Measurements from ENCODE around the gene KCTD5. TPM values are rescaled to one million over a fixed set of nuclear protein-coding genes. Genes with fewer than 3 reads are reported as not detected.

The KCTD5 gene
- total and polyA plus RNA-seq, 2 of the 8 experiments (the other 6 are each of a cell fraction or from before 2014, with no cell fraction given) = 26.6 to 31.8 TPM

GRCh38 chr16:2715966-2716885 lies 33.9 kb downstream of the KCTD5 start:
- H3K18ac ChIP-seq (ENCODE audit: extremely low read depth, low read length) = no peak overlapping the region
- no peak overlapping the region for H3K27ac ChIP-seq (ENCODE audit: low read depth, low read length)
- H2BK120ac ChIP-seq (replicated peaks; ENCODE audit: low read depth, low read length) = no peak overlapping the region
- no peak overlapping the region for H2AFZ ChIP-seq (ENCODE audit: low read length)
- no peak overlapping the region for H3K14ac ChIP-seq (ENCODE audit: insufficient read length)
- H3K4me2 ChIP-seq (ENCODE audit: insufficient read depth in 1 of 2, low read depth in 2 of 2, low read length in 2 of 2) = peak overlapping the region in 1 of 2 experiments; percentile 60; a peak in 2 of 4 replicates
- H3K56ac ChIP-seq (replicated peaks; ENCODE audit: insufficient read length, low read depth, low read length) = no peak overlapping the region
- no peaks in the 10 kb centered on the region; the same call in 1 of the 2 replicates for H3K23me2 ChIP-seq (ENCODE audit: low read depth, low read length)
- H2AK5ac ChIP-seq (ENCODE audit: low read depth, low read length) = no peak overlapping the region
- no peak overlapping the region for H2BK15ac ChIP-seq (ENCODE audit: low read length)
- no peak overlapping the region for H2BK12ac ChIP-seq (ENCODE audit: low read depth, low read length)
- no peak overlapping the region for H4K5ac ChIP-seq (ENCODE audit: insufficient read length, low read depth, low read length)
- no peak overlapping the region for H4K91ac ChIP-seq (replicated peaks; ENCODE audit: insufficient read length, low read length)
- ChIA-PET CTCF (ENCODE audit: partially characterized antibody) (interaction anchor here (0.6 to 1.1 kb wide), 2 partner anchors 68 to 459 kb away, joined by 3 read pairs; no protein-coding TSS in a partner anchor), POLR2A (ENCODE audit: partially characterized antibody) (interaction anchor here (0.8 to 1.6 kb wide), 2 partner anchors 35 to 37 kb away, joined by 3 to 5 read pairs; no protein-coding TSS in a partner anchor)
- no peaks in the 10 kb centered on the region for H3K36me3 ChIP-seq (ENCODE audit: control insufficient read depth in 2 of 4, insufficient read depth in 4 of 4, low read length in 3 of 4)
- H3K9me3 ChIP-seq (ENCODE audit: insufficient read depth in 2 of 2, low read depth in 1 of 2, low read length in 1 of 2) = no peaks in the 10 kb centered on the region
- DNase-seq (ENCODE audit: low read depth in 1 of 2, low spot score in 2 of 2) (no peak), FAIRE-seq (no peak)
- no peak overlapping the region for H3K4ac ChIP-seq (replicated peaks; ENCODE audit: insufficient read length, low read depth, low read length)
- peak overlapping the region in 1 of 4 experiments; percentile 40; a peak in 1 of 8 replicates for H3K4me3 ChIP-seq (ENCODE audit: extremely low read depth in 1 of 4, insufficient read depth in 2 of 4, low read depth in 3 of 4, low read length in 4 of 4)
- no peak overlapping the region for H3K23ac ChIP-seq (ENCODE audit: insufficient read length)
- H2BK5ac ChIP-seq (ENCODE audit: low read depth, low read length) = no peak overlapping the region
- no peak overlapping the region for H4K8ac ChIP-seq (ENCODE audit: extremely low read depth, insufficient read depth, low read length)
- H3K9ac ChIP-seq (replicated peaks in 1 of 4; ENCODE audit: extremely low read depth in 1 of 4, low read depth in 3 of 4, low read length in 3 of 4) = no peak overlapping the region
- peaks cover 0 to 12% (median 5%) of the 10 kb centered on the region in 4 experiments; a peak in 4 of 7 replicates for H3K4me1 ChIP-seq (replicated peaks in 1 of 4; ENCODE audit: control insufficient read depth in 3 of 4, insufficient read depth in 4 of 4, low read length in 3 of 4)
- 82% methylated on average over 15 of the region's 17 CpGs; no CpG with 5 or more reads in 1 of the 2 experiments for WGBS, 2 experiments (ENCODE audit: extremely low coverage in 1 of 2, insufficient coverage in 1 of 2, insufficient read length in 1 of 2, insufficient replicate concordance in 2 of 2, low coverage in 1 of 2, low lambda C conversion rate in 2 of 2, missing lambda C conversion rate in 1 of 2)
- no peaks in the 10 kb centered on the region for H3K79me1 ChIP-seq (ENCODE audit: low read depth, low read length)
- H3K27me3 ChIP-seq (replicated peaks in 1 of 4; ENCODE audit: control insufficient read depth in 3 of 4, extremely low read depth in 1 of 4, insufficient read depth in 3 of 4, low read length in 3 of 4) = no peaks in the 10 kb centered on the region; a peak in 1 of 7 replicates
- no peaks in the 10 kb centered on the region for H3K79me2 ChIP-seq (ENCODE audit: control insufficient read depth in 1 of 2, insufficient read depth in 2 of 2, low read length in 2 of 2)
- H2BK20ac ChIP-seq (ENCODE audit: low read length) = no peak overlapping the region
- H4K20me1 ChIP-seq (replicated peaks in 1 of 2; ENCODE audit: control insufficient read depth in 1 of 2, insufficient read depth in 2 of 2, low read length in 2 of 2) = peaks cover 2 to 5% of the 10 kb centered on the region in 2 experiments
- TF ChIP-seq CHD1 (IDR thresholded peaks at IDR 0.05; ENCODE audit: low read depth, low read length) (no peak), HDAC6 (IDR thresholded peaks at IDR 0.05; ENCODE audit: low read depth, low read length) (no peak), TAF7 (optimal IDR thresholded peaks at IDR 0.05; ENCODE audit: borderline replicate concordance, low read depth, low read length) (no peak), POLR2AphosphoS5 (IDR thresholded peaks at IDR 0.05; ENCODE audit: low read depth, low read length) (no peak), YY1 (IDR thresholded peaks at IDR 0.05; ENCODE audit: low read depth, low read length) (no peak), SIN3A (conservative IDR thresholded peaks at IDR 0.05 in 1 of 2, IDR thresholded peaks at IDR 0.05 in 1 of 2; ENCODE audit: low read depth in 1 of 2, low read length in 2 of 2) (no peak), ZNF274 (IDR thresholded peaks at IDR 0.05; ENCODE audit: borderline replicate concordance, extremely low read depth, low read length) (no peak), GTF2F1 (IDR thresholded peaks at IDR 0.05; ENCODE audit: borderline replicate concordance, low read depth, low read length) (no peak), CBX5 (IDR thresholded peaks at IDR 0.05; ENCODE audit: low read depth, low read length) (no peak), RBBP5 (IDR thresholded peaks at IDR 0.05; ENCODE audit: borderline replicate concordance, low read depth, low read length) (no peak), RAD21 (IDR thresholded peaks at IDR 0.05 in 1 of 2, conservative IDR thresholded peaks at IDR 0.05 in 1 of 2; ENCODE audit: low read depth in 2 of 2, low read length in 2 of 2) (no peak)
